ENCODE data around the gene LMBR1L.
"Not testable (repeated sequence)": the region's sequence is repeated elsewhere in the genome, so short reads cannot be mapped to it uniquely, and the experiment has no call there.

The LMBR1L gene

GRCh38 chr12:49144384-49144783 lies 33.7 kb upstream of the LMBR1L start:
- DNase-seq = no peak
- intact Hi-C loops (cut with DNase I; ENCODE audit: low total_unique reads) = no loop called here
- H3K27ac ChIP-seq = no peak overlapping the region
- H3K4me3 ChIP-seq = no peak overlapping the region
- no peaks in the 10 kb centered on the region for H3K9me3 ChIP-seq
- H3K4me1 ChIP-seq = no peaks in the 10 kb centered on the region
- no peak for TF ChIP-seq CTCF (IDR thresholded peaks at IDR 0.05)
- no peaks in the 10 kb centered on the region for H3K27me3 ChIP-seq
- H3K36me3 ChIP-seq = no peaks in the 10 kb centered on the region

- TF ChIP-seq CTCF (IDR thresholded peaks at IDR 0.05) = no peak
- Histone ChIP-seq H3K4me1 (peaks cover 0 to 2% (median 0%) of the 10 kb centered on the region in 4 donors), H3K4me3 (no peak overlapping the region), H3K27me3 (no peaks in the 10 kb centered on the region), H3K36me3 (no peaks in the 10 kb centered on the region), H3K27ac (no peak overlapping the region), H3K9me3 (no peaks in the 10 kb centered on the region)
- no peak for DNase-seq
- intact Hi-C loops (cut with DNase I; ENCODE audit: low total_unique reads) = no loop called here
These were observed 28.4 kb upstream of the LMBR1L start for GRCh38 chr12:49138999-49139398.

GRCh38 chr12:49138587-49138986 lies 27.9 kb upstream of the LMBR1L start:
- no peak overlapping the region for H3K27ac ChIP-seq
- H3K9me3 ChIP-seq = no peaks in the 10 kb centered on the region
- TF ChIP-seq CTCF (IDR thresholded peaks at IDR 0.05) = no peak
- intact Hi-C loops (cut with DNase I; ENCODE audit: low total_unique reads) = no loop called here
- no peak for DNase-seq
- no peaks in the 10 kb centered on the region for H3K27me3 ChIP-seq
- H3K4me1 ChIP-seq = peaks cover 0 to 6% (median 1%) of the 10 kb centered on the region in 4 donors
- H3K36me3 ChIP-seq = no peaks in the 10 kb centered on the region
- no peak overlapping the region for H3K4me3 ChIP-seq

GRCh38 chr12:49137476-49137875 lies 26.8 kb upstream of the LMBR1L start:
- Histone ChIP-seq H3K27ac (no peak overlapping the region), H3K9me3 (no peaks in the 10 kb centered on the region), H3K4me3 (no peak overlapping the region), H3K4me1 (peaks cover 0 to 17% (median 4%) of the 10 kb centered on the region in 4 donors), H3K27me3 (no peaks in the 10 kb centered on the region), H3K36me3 (no peaks in the 10 kb centered on the region)
- intact Hi-C loops (cut with DNase I; ENCODE audit: low total_unique reads) = no loop called here
- TF ChIP-seq CTCF (IDR thresholded peaks at IDR 0.05) = no peak
- no peak for DNase-seq

GRCh38 chr12:49136997-49137396 lies 26.4 kb upstream of the LMBR1L start:
- intact Hi-C loops (cut with DNase I; ENCODE audit: low total_unique reads); DNase-seq; H3K27ac ChIP-seq; H3K4me3 ChIP-seq; H3K36me3 ChIP-seq; H3K9me3 ChIP-seq; H3K27me3 ChIP-seq: not testable (repeated sequence)
- H3K4me1 ChIP-seq = peaks cover 0 to 22% (median 6%) of the 10 kb centered on the region in 4 donors

GRCh38 chr12:49133590-49133989 lies 22.9 kb upstream of the LMBR1L start:
- TF ChIP-seq CTCF (IDR thresholded peaks at IDR 0.05) = no peak
- intact Hi-C loops (cut with DNase I; ENCODE audit: low total_unique reads) = loop anchor here (5.0 kb wide), 3 partner anchors 69 to 1296 kb away; no protein-coding TSS in a partner anchor

More at GRCh38 chr12:49133590-49133989, 22.9 kb upstream of the LMBR1L start:
- Histone ChIP-seq H3K27me3 (no peaks in the 10 kb centered on the region), H3K27ac (peak overlapping the region; percentile 97 to 100), H3K4me1 (peaks cover 0 to 37% (median 18%) of the 10 kb centered on the region in 4 donors), H3K4me3 (peak overlapping the region in 1 of 2 donors; percentile 100), H3K9me3 (no peaks in the 10 kb centered on the region), H3K36me3 (peaks cover 13% of the 10 kb centered on the region in 3 donors)
- no peak for DNase-seq
